ENCODE data around the gene GTF2A1. TPM values are rescaled to one million over a fixed set of nuclear protein-coding genes. Genes with fewer than 3 reads are reported as not detected.

GTF2A1 gene
- total RNA-seq, 6 experiments from 2014 or later = 37.6 to 47.6 (median 40.3) TPM

DNA sequence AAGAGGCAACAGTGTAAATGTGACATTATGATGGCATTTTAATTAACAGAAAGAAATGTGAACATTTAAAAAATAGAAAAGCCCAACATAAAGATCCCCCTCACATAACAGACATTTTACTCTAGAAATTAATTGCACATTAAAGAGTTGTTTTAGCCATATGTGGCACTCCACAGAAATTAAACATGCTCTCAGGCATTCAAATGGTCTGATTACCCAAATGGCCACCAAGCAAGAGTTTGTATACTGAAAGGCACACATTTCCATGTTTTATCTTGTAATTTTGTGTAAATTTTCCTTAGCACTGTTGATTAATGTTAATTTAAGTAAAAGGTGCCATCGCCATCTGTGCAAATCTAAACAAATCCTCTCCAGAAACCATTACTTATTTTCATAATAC lies 43.5 kb downstream of the GTF2A1 start:
- no peaks in the 10 kb centered on the region for H3K9me3 Mint-ChIP-seq
- H3K4me3 Mint-ChIP-seq = peak overlapping the region; percentile 64
- TF ChIP-seq, protein P1, sequence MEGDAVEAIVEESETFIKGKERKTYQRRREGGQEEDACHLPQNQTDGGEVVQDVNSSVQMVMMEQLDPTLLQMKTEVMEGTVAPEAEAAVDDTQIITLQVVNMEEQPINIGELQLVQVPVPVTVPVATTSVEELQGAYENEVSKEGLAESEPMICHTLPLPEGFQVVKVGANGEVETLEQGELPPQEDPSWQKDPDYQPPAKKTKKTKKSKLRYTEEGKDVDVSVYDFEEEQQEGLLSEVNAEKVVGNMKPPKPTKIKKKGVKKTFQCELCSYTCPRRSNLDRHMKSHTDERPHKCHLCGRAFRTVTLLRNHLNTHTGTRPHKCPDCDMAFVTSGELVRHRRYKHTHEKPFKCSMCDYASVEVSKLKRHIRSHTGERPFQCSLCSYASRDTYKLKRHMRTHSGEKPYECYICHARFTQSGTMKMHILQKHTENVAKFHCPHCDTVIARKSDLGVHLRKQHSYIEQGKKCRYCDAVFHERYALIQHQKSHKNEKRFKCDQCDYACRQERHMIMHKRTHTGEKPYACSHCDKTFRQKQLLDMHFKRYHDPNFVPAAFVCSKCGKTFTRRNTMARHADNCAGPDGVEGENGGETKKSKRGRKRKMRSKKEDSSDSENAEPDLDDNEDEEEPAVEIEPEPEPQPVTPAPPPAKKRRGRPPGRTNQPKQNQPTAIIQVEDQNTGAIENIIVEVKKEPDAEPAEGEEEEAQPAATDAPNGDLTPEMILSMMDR (IDR thresholded peaks at IDR 0.05) = no peak
- no peak for DNase-seq
- peak overlapping the region; percentile 17 for H3K27ac Mint-ChIP-seq
- peaks cover 19% of the 10 kb centered on the region for H3K36me3 Mint-ChIP-seq (ENCODE audit: low read depth)
- peaks cover 42% of the 10 kb centered on the region for H3K4me1 Mint-ChIP-seq (ENCODE audit: low read depth)
- no peaks in the 10 kb centered on the region for H3K27me3 Mint-ChIP-seq (ENCODE audit: insufficient read depth)

DNA sequence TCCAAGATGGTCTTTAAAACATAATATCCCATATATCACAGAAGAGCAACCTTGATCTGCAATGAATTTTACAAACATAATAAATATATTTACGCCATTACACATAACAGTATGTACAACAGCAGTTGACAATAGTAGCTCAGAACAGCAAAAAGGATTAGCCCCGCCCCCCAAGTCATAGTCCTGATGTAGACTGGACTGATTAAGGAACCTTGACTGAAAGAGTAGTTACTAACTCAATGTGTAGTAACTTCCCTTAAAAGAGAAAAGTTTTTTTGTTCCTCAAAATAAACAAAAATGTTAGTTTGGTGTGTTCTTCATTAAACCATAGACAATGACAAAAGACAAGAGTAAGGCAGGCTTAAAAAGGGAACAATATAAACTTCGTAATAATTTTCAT lies 44.5 kb downstream of the GTF2A1 start:
- Mint-ChIP-seq H3K27ac (no peak overlapping the region), H3K9me3 (no peaks in the 10 kb centered on the region)
- TF ChIP-seq, protein P1 (IDR thresholded peaks at IDR 0.05) = no peak

DNA sequence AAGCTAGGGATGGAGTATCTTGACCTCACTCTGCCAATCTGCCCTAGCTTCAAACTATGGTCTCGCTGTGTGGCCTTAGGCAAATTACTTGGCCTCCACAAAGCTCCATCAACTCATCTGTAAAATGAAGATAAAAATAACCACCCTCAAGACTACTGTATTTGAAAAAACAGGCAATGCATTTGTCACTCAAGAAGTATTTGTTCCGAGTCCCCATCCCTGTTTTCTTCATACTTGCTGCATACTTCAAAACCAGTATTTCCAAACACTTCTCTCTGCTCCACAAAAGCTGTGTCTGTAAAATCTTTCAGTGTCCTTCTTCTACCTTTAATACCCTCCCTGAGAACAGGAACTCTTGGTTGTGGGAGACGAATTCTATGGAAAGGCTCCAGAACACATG lies 47.9 kb downstream of the GTF2A1 start:
- Mint-ChIP-seq H3K27me3 (ENCODE audit: insufficient read depth) (no peaks in the 10 kb centered on the region), H3K4me1 (ENCODE audit: low read depth) (peaks cover 60% of the 10 kb centered on the region), H3K27ac (peak overlapping the region; percentile 63), H3K9me3 (no peaks in the 10 kb centered on the region), H3K36me3 (ENCODE audit: low read depth) (peaks cover 5% of the 10 kb centered on the region), H3K4me3 (peak overlapping the region; percentile 2)
- TF ChIP-seq, protein P1 (IDR thresholded peaks at IDR 0.05) = no peak
- peak; percentile 42 for DNase-seq

More for the DNA sequence above, 44.5 kb downstream of the GTF2A1 start:
- Mint-ChIP-seq H3K4me3 (no peak overlapping the region), H3K4me1 (ENCODE audit: low read depth) (peaks cover 45% of the 10 kb centered on the region), H3K36me3 (ENCODE audit: low read depth) (peaks cover 14% of the 10 kb centered on the region), H3K27me3 (ENCODE audit: insufficient read depth) (no peaks in the 10 kb centered on the region)
- DNase-seq = no peak

DNA sequence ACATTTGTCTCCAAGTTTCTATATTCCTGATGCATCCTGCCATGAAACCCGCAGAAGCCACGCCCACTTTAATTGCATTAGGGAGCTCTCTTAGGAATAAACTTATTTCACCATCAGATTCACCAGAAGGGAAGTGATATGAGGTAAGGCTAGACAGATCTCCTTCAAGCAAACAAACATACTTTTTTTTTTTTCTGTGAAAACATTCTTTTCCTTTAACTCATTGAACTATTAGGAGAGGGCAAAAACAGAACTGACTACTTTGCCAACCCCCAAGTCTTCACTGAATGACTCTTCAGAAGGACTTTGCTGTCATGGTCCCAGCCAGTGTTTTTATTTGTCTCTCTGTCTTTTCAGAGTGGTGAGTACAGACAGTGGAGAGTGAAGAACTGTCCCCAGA lies 48.4 kb downstream of the GTF2A1 start:
- H3K4me3 Mint-ChIP-seq = peak overlapping the region; percentile 2
- H3K4me1 Mint-ChIP-seq (ENCODE audit: low read depth) = peaks cover 54% of the 10 kb centered on the region
- peaks cover 5% of the 10 kb centered on the region for H3K36me3 Mint-ChIP-seq (ENCODE audit: low read depth)
- TF ChIP-seq, protein P1 (IDR thresholded peaks at IDR 0.05) = no peak
- peak; percentile 11 for DNase-seq
- no peaks in the 10 kb centered on the region for H3K27me3 Mint-ChIP-seq (ENCODE audit: insufficient read depth)
- H3K9me3 Mint-ChIP-seq = no peaks in the 10 kb centered on the region
- H3K27ac Mint-ChIP-seq = peak overlapping the region; percentile 63

DNA sequence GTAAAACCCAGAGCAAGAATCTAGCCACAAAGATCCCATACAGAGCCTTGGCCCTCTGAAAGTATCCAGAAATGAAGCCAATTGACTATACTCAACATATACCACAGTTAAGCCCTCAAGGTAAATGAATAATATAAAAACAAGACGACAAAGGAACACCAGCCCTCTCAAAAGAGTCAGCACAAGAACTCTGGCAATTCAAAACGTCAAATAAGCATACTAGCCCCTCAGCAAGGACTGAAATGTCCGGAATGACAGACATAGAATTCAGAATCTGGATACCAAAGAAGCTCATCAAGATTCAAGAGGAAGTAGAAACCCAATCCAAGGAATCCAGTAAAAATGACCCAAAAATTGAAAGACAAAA lies 49.9 kb downstream of the GTF2A1 start:
- peaks cover 44% of the 10 kb centered on the region for H3K4me1 Mint-ChIP-seq (ENCODE audit: low read depth)
- no peaks in the 10 kb centered on the region for H3K9me3 Mint-ChIP-seq
- TF ChIP-seq, protein P1 (IDR thresholded peaks at IDR 0.05) = peak; percentile 54
- no peaks in the 10 kb centered on the region for H3K27me3 Mint-ChIP-seq (ENCODE audit: insufficient read depth)
- no peak for DNase-seq
- peak overlapping the region; percentile 94 for H3K4me3 Mint-ChIP-seq
- peak overlapping the region; percentile 96 for H3K27ac Mint-ChIP-seq
- peaks cover 5% of the 10 kb centered on the region for H3K36me3 Mint-ChIP-seq (ENCODE audit: low read depth)

All from HFFc6 (cell line).